ENCODE measurements around the gene PLCH1.

PLCH1 gene

DNA sequence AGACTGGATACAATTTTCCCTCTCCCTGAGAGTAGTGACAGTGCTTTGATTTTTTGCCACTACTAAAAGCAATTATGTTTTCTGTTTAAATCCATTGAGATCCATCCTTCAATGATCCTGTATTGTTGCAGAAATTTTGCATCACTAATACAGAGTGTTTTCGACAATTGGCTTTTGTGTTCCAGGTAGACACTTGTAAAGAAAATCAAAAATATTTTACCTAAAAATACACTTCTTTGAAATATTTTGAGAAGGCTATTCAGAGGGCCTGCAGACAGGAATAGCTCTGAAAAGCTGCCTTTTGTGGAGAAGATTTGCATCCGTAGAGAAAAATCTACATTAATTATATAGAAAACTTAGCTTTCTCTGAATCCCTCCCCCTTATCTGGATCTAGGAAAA is 384.6 kb downstream of the PLCH1 start:
- DNase-seq = no peak
- Histone ChIP-seq H3K27ac (no peak overlapping the region), H3K27me3 (replicated peaks) (no peaks in the 10 kb centered on the region), H3K36me3 (replicated peaks) (no peaks in the 10 kb centered on the region), H3K4me3 (ENCODE audit: low read depth, low read length) (no peak overlapping the region)
- in situ Hi-C loops (cut with HindIII; ENCODE audit: low pct_ligation_motif_present, low sequenced_read_pairs) = no loop called here
- TF ChIP-seq, protein P1, sequence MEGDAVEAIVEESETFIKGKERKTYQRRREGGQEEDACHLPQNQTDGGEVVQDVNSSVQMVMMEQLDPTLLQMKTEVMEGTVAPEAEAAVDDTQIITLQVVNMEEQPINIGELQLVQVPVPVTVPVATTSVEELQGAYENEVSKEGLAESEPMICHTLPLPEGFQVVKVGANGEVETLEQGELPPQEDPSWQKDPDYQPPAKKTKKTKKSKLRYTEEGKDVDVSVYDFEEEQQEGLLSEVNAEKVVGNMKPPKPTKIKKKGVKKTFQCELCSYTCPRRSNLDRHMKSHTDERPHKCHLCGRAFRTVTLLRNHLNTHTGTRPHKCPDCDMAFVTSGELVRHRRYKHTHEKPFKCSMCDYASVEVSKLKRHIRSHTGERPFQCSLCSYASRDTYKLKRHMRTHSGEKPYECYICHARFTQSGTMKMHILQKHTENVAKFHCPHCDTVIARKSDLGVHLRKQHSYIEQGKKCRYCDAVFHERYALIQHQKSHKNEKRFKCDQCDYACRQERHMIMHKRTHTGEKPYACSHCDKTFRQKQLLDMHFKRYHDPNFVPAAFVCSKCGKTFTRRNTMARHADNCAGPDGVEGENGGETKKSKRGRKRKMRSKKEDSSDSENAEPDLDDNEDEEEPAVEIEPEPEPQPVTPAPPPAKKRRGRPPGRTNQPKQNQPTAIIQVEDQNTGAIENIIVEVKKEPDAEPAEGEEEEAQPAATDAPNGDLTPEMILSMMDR (IDR thresholded peaks at IDR 0.05; ENCODE audit: low read depth, low read length, missing control alignments) = no peak

DNA sequence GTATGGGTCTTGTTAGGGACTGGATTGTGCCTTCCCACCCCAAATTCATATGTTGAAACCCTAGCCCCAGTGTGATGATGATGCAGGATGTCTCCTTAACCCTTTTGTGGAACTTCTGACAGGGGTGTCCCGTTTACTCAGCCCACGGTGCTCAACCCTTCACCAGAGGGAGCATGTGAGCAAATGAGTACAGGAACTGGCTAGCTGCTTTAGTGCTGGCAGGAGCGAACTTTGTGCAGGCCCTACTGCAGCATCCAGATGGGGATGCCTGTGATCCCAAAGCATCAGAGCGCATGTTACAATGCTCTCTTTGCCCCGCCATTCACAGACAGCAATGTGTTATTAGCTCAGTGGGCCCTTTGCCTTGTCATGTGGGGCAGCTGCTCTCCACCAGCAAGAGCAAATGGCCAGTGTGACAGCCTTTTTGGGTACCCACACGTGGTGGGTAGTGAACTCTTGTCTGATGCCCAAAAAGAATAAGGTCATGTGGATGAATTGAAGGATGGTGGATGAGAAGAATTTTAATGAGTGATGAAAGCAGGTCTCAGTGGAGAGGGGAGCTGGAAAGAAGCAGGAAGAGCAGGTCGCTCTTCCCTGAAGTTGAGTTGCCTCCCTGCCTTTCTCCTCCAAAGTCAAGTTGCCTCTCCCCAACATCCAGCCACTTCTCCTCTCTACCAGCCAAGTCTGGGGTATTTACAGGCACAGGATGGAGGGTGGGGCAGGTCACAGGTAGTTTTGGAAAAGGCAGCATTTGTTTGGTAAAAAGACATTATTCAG is 388.1 kb downstream of the PLCH1 start:
- Histone ChIP-seq H3K4me3 (ENCODE audit: low read depth, low read length) (no peak overlapping the region), H3K27me3 (replicated peaks) (no peaks in the 10 kb centered on the region), H3K36me3 (replicated peaks) (no peaks in the 10 kb centered on the region), H3K27ac (no peak overlapping the region)
- TF ChIP-seq, protein P1 (IDR thresholded peaks at IDR 0.05; ENCODE audit: low read depth, low read length, missing control alignments) = peak; percentile 44
- in situ Hi-C loops (cut with HindIII; ENCODE audit: low pct_ligation_motif_present, low sequenced_read_pairs) = no loop called here
- DNase-seq = no peak

DNA sequence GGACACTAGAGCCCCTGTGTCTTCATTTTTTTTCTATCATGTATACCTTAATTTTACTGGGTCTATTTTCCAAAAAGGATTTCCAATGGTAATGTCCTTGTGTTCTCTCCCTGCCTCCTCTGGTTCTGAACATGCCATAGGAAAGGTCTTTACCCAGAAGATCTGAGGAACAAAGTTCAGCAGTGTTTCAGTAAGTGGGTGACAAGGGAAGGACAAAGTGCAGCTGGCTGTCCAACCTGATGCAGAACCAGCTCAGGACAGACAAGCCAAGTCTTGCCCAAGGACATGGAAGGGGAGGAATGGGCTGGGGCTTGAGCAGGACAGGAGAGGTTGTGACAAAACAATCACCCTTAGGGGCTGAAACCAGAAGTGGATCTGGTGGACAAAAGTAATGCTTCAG is 390.2 kb downstream of the PLCH1 start:
- no peak for DNase-seq
- TF ChIP-seq, protein P1 (IDR thresholded peaks at IDR 0.05; ENCODE audit: low read depth, low read length, missing control alignments) = no peak
- Histone ChIP-seq H3K27ac (no peak overlapping the region), H3K4me3 (ENCODE audit: low read depth, low read length) (no peak overlapping the region), H3K27me3 (replicated peaks) (no peaks in the 10 kb centered on the region), H3K36me3 (replicated peaks) (no peaks in the 10 kb centered on the region)
- in situ Hi-C loops (cut with HindIII; ENCODE audit: low pct_ligation_motif_present, low sequenced_read_pairs) = no loop called here

DNA sequence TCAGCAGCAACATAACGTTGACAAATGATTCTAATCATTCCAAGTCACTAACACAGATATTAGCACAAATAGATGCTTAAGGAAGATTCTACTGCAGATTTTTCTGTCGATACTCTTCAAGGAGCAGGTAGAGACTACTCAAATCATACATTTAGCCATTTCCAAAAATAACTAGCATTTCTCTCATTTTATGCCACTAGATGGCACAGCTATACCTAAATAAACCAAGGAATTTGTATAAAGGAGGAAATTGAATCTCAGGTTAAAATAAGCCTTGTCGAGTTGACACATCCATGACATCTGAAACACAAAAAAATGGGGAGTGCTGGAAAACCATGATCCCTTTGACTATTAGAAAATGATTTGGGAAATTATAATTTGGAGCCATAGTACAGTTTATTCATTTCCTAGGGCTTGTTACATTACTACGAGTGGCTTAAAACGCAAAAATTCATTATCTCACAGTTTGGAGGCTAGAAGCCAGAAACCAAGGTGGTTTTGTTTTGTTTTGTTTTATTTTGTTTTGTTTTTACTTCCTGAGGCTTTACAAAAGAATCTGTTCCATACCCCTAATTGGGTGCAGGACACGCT is 391.9 kb downstream of the PLCH1 start:
- DNase-seq = no peak
- TF ChIP-seq, protein P1 (IDR thresholded peaks at IDR 0.05; ENCODE audit: low read depth, low read length, missing control alignments) = peak; percentile 41
- no peak overlapping the region for H3K4me3 ChIP-seq (ENCODE audit: low read depth, low read length)
- no peak overlapping the region for H3K27ac ChIP-seq
- in situ Hi-C loops (cut with HindIII; ENCODE audit: low pct_ligation_motif_present, low sequenced_read_pairs) = no loop called here
- H3K36me3 ChIP-seq (replicated peaks) = no peaks in the 10 kb centered on the region
- H3K27me3 ChIP-seq (replicated peaks) = no peaks in the 10 kb centered on the region

DNA sequence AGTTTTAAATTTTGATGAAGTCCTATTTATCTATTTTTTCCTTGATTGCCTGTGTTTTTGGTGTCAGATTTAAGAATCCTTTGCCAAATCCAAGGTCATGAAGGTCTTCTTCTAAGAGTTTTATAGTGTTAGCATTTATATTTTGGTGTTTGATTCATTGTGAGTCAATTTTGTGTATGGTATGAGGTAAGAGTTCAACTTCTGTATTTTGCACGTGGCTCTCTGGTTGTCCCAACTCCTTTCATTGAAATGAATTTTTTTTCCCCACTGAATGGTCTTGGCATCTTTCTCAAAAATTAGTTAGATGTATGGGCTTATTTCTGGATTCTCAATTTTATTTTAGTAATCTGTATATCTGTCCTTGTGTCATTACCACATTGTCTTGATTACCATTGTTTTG is 394.3 kb downstream of the PLCH1 start:
- no peaks in the 10 kb centered on the region for H3K36me3 ChIP-seq (replicated peaks)
- no peak overlapping the region for H3K27ac ChIP-seq
- no peaks in the 10 kb centered on the region for H3K27me3 ChIP-seq (replicated peaks)
- DNase-seq = no peak
- in situ Hi-C loops (cut with HindIII; ENCODE audit: low pct_ligation_motif_present, low sequenced_read_pairs) = no loop called here
- TF ChIP-seq, protein P1 (IDR thresholded peaks at IDR 0.05; ENCODE audit: low read depth, low read length, missing control alignments) = no peak
- no peak overlapping the region for H3K4me3 ChIP-seq (ENCODE audit: low read depth, low read length)

Measured in brain microvascular endothelial cell (primary cell).